Measurements from ENCODE around the gene ARAP2.

Gene ARAP2

GRCh38 chr4:36244257-36245082 lies at the start of gene ARAP2:
TSS of gene ARAP2 (minus strand) at chr4:36244514. CDS start at chr4:36229486, 15,028 bp downstream.
- DNase-seq: peak; percentile 59

GRCh38 chr4:36292556-36293188 lies 48.4 kb upstream of the ARAP2 start:
- peak; percentile 24 for DNase-seq

GRCh38 chr4:36290641-36291040 lies 46.3 kb upstream of the ARAP2 start:
- DNase-seq: no peak

- peak; percentile 28 for DNase-seq
Observed at GRCh38 chr4:36288731-36289426, 44.6 kb upstream of the ARAP2 start.

- no peak for DNase-seq
Observed at GRCh38 chr4:36286481-36286871, 42.2 kb upstream of the ARAP2 start.

- peak; percentile 50 for DNase-seq
Observed at GRCh38 chr4:36285784-36286480, 41.6 kb upstream of the ARAP2 start.

GRCh38 chr4:36283912-36284465 lies 39.7 kb upstream of the ARAP2 start:
- DNase-seq: no peak

GRCh38 chr4:36282503-36283030 lies 38.3 kb upstream of the ARAP2 start:
- DNase-seq: no peak

- DNase-seq: no peak
Observed at GRCh38 chr4:36281384-36282106, 37.2 kb upstream of the ARAP2 start, which contains the start of gene DTHD1. TSS of gene DTHD1 (plus strand) at chr4:36281616. CDS start at chr4:36281759, 143 bp downstream.

GRCh38 chr4:36280555-36280954 lies 36.2 kb upstream of the ARAP2 start:
- peak; percentile 47 for DNase-seq

- DNase-seq: no peak
Observed at GRCh38 chr4:36278789-36279188, 34.5 kb upstream of the ARAP2 start.

- no peak for DNase-seq
Observed at GRCh38 chr4:36277533-36277932, 33.2 kb upstream of the ARAP2 start.

GRCh38 chr4:36274158-36274557 lies 29.8 kb upstream of the ARAP2 start:
- DNase-seq: no peak

GRCh38 chr4:36273276-36273675 lies 29.0 kb upstream of the ARAP2 start:
- DNase-seq: no peak

GRCh38 chr4:36269533-36270173 lies 25.3 kb upstream of the ARAP2 start:
- DNase-seq: no peak

GRCh38 chr4:36269101-36269500 lies 24.8 kb upstream of the ARAP2 start:
- no peak for DNase-seq

GRCh38 chr4:36267486-36268268 lies 23.4 kb upstream of the ARAP2 start:
- peak; percentile 81 for DNase-seq

- peak; percentile 14 for DNase-seq
Observed at GRCh38 chr4:36264207-36264826, 20.0 kb upstream of the ARAP2 start.

GRCh38 chr4:36260731-36261130 lies 16.4 kb upstream of the ARAP2 start:
- DNase-seq: no peak

- peak; percentile 64 for DNase-seq
Observed at GRCh38 chr4:36256398-36256891, 12.1 kb upstream of the ARAP2 start.

Measured in OCI-M1 (cell line).